ENCODE results near the gene TBC1D22A.

TBC1D22A gene

DNA sequence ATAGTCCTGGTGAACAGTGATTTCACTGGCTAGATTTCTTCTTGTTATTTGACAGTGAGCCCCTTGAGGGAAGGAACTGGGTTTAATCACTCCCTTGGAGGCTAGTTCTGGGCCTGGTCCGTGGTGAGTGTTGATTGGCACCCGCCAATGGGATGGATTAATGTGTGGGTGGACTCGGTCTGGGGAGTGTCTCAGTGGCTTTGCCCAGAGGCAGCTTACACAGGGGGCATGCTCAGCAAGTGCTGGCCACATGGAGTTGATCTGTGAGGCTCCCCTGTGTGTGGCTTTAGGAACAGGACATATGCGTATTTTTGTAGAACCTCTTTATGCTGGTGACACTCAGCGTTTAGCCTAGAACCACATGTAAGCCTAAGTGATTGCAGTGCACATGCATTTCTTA, 106.9 kb downstream of the TBC1D22A start:
- TF ChIP-seq, protein P1, sequence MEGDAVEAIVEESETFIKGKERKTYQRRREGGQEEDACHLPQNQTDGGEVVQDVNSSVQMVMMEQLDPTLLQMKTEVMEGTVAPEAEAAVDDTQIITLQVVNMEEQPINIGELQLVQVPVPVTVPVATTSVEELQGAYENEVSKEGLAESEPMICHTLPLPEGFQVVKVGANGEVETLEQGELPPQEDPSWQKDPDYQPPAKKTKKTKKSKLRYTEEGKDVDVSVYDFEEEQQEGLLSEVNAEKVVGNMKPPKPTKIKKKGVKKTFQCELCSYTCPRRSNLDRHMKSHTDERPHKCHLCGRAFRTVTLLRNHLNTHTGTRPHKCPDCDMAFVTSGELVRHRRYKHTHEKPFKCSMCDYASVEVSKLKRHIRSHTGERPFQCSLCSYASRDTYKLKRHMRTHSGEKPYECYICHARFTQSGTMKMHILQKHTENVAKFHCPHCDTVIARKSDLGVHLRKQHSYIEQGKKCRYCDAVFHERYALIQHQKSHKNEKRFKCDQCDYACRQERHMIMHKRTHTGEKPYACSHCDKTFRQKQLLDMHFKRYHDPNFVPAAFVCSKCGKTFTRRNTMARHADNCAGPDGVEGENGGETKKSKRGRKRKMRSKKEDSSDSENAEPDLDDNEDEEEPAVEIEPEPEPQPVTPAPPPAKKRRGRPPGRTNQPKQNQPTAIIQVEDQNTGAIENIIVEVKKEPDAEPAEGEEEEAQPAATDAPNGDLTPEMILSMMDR (IDR thresholded peaks at IDR 0.05; ENCODE audit: extremely low read depth, missing control alignments), result no peak
- no peak for DNase-seq (ENCODE audit: low spot score)

DNA sequence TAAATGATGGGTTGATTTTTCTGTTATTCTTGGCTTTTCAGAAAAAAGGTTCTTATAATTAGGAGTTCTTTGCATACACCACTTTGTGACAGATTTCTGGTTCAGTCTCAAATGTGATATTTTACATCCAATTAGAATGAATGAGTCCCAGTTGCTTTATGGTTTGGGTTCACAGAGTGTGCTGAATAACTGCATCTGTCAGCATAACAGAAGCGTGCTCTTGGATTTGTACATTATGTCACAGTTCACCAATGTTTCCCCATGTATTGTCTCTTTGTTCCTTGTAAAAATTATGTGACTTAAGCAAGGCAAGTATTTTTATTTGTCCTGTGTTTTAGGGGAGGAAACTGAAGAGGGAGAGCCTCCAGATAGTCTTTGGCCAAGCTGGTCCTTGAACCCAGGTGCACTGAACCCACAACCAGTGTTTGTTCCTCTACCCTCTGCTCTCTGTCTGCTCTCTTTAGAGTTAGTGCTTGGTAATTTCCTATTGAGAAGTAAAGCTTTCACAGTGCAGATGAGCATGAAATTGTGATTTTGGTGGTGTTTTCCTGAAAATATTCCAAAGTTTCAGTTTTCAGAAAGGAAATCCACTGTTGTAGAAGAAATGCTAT, 107.5 kb downstream of the TBC1D22A start:
- TF ChIP-seq, protein P1 (IDR thresholded peaks at IDR 0.05; ENCODE audit: extremely low read depth, missing control alignments), result no peak
- no peak for DNase-seq (ENCODE audit: low spot score)

DNA sequence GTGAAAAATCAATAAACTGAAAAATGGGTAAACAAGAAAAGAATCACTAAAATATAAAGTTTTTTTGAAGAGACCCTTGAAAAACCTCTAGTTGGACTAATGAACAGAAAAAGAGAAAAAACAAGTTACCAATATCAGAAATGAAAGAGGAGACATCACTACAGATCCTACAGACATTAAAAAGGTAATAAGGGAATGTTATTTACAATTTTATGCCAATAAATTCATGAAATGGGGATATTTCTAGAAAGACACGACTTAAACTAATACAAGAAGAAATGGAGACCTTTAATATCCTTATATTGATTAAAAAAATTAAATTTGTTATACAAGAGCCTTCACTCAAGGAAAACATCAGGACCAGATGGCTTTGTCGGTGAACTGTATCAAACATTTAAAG, 109.4 kb downstream of the TBC1D22A start:
- DNase-seq (ENCODE audit: low spot score), result no peak
- TF ChIP-seq, protein P1 (IDR thresholded peaks at IDR 0.05; ENCODE audit: extremely low read depth, missing control alignments), result no peak

DNA sequence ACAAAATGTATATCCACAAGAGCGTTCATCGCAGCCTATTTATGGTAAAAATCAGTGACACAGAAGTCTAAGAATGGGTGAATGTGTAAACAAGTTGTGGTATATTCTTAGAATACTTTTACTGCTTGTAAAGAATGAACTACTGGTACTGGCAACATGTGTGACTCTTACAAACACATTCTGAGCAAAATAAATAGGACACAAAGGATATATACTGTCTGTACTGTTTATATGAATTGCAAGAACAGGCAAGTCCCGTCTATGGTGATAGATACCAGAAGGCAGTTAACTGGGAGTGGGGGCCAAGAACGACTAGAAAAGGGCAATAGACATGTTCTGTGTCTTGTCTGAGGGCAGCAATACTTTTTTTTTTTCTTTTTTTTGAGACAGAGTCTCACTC, 112.6 kb downstream of the TBC1D22A start:
- DNase-seq (ENCODE audit: low spot score), result no peak
- TF ChIP-seq, protein P1 (IDR thresholded peaks at IDR 0.05; ENCODE audit: extremely low read depth, missing control alignments), result no peak

DNA sequence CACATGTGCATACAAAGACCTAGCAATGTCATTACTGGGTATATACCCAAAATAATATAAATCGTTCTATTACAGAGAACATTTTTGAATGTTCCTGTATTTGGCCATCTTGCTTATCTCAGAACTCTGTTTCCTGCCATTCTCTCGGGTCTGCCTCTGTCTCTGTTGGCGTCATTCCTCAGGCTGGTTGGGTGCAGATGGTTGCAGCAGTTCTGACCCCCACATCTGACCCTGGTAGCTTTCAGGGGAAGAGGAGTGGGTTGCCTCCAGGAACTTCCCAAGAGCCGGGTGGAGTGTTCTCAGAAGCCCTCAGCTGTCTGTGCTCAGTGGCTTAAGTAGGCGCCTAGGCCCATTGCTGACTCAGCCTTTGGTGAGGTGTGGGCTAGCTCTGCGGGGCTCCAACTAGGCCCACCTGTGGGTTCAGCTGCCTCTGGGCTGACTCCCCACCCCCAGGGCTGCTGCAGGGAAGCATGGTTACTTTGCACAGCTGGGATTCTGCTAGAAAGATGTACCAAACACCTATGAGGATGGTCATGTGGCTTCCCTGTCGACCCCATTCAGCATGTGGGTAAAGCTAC, 114.0 kb downstream of the TBC1D22A start:
- DNase-seq (ENCODE audit: low spot score), result no peak
- TF ChIP-seq, protein P1 (IDR thresholded peaks at IDR 0.05; ENCODE audit: extremely low read depth, missing control alignments), result no peak

DNA sequence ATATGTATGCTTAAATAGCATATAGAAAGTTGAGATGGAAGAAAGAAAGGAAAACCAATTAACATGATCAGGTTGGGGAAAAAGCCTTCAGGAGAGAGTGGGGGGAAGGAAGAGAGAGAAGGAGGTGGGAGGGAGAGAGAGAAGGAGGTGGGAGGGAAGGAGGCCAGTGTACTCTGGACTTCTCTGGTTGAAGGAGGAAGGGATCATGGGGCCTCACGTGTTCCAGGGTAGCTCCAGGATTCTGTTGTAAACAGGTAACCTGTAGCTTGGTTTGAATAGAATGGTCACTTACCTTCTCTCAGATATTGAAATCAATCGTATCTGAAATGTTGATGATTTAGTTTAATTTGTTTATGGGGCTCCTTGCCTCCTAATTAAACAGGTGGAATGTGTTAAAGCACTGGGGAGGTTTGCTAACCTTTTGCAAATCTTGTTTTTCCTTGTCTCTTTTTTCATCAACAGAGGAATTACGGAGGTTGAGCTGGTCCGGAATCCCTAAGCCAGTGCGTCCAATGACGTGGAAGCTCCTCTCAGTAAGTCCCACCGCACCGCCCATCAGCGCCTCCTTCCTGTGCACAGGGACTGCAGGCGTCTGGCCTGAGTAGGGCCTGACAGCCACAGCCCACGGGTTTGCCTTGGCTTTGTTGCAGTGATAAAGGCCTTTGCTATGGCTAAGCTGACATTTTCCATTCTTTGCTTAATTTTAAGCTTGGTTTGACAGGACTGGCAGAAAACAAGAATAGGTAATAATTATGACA, 115.9 kb downstream of the TBC1D22A start:
- TF ChIP-seq, protein P1 (IDR thresholded peaks at IDR 0.05; ENCODE audit: extremely low read depth, missing control alignments), result no peak
- DNase-seq (ENCODE audit: low spot score), result no peak

DNA sequence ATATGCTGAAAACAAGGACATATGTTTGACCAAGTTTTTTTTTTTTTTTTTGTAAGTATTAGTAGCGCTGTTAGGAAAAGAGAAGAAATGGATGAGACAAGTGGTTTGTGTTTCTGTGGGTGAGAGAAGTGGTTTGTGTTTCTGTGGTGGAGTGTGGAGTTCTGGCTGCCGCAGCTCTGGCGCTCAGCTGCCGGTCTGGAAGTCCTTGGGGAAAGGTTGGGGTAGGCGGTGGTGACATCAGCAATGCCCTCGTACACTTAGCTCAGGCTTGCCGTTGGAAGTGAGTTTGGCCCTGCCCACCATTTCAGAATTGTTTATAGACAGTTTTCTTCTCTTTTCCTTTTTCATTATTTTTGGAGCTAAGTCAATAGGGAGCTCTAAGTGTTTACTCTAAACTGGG, 116.6 kb downstream of the TBC1D22A start:
- DNase-seq (ENCODE audit: low spot score), result no peak
- TF ChIP-seq, protein P1 (IDR thresholded peaks at IDR 0.05; ENCODE audit: extremely low read depth, missing control alignments), result no peak
